T follicular helper cell (primary cell): Measurements from ENCODE around the gene JRKL.

Source experiments
- DNase-seq: peaks from one replicate; pipeline ENCODE4 v3.0.0-alpha.2; 2020; ENCODE audit warnings: low read depth
- total RNA-seq, 2 experiments: gene quantifications; one replicate each; lab custom pipeline; 2026; lab: John Stamatoyannopoulos, UW

JRKL gene
- 21.6 to 22.7 reads per million in 2 experiments for total RNA-seq

DNA sequence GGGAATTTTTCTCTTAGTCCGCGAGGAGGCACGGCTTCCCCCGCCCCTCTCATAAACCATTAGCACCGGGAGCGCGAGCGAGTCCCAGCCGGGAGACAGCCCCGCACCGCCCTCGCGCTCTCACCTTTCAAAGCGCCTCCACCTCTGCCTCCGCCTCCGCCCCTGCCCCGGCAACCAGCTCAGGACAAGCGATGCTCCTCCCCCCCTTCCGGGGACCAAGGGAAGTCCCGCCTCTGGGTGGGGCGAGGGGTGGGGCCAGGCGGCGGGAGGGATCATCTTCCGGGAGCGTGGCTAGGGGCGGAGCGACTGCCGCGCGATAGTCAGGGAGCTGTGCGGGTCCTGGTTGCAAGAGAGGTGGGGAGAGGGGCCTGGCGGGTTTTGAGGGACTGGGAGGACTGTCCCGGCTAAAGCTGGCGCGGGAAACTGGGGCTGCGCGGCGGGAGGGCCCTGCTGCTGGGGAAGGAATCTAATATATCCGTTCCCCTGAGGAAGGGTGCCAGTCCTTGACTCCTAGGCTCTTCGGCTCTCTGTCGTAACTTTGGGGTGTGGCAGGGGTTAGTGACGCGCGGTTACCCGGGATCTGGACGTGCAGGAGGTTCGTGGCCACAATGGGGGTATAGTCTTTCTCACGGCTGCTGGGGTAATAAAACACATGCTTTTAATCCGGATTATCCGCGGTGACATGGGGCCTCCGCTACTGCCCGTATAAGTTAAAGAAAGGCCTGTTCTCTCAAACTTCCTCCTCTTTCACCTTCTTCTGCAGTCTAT, at the start of gene JRKL, which contains the start of gene CCDC82:
Gene JRKL (plus strand): TSS at position 294 of the 768 bp plus-strand sequence. CDS start 637 bp downstream, outside the sequence.
Gene CCDC82 (minus strand): TSS at position 193 of the 768 bp plus-strand sequence. CDS start 5,165 bp downstream, outside the sequence.
- peak; percentile 98 for DNase-seq

- DNase-seq: no peak
These were observed 49.3 kb upstream of the JRKL start for GRCh38 chr11:96340555-96340885.

- DNase-seq: peak; percentile 46
These were observed 48.4 kb upstream of the JRKL start for GRCh38 chr11:96341211-96342013.

DNA sequence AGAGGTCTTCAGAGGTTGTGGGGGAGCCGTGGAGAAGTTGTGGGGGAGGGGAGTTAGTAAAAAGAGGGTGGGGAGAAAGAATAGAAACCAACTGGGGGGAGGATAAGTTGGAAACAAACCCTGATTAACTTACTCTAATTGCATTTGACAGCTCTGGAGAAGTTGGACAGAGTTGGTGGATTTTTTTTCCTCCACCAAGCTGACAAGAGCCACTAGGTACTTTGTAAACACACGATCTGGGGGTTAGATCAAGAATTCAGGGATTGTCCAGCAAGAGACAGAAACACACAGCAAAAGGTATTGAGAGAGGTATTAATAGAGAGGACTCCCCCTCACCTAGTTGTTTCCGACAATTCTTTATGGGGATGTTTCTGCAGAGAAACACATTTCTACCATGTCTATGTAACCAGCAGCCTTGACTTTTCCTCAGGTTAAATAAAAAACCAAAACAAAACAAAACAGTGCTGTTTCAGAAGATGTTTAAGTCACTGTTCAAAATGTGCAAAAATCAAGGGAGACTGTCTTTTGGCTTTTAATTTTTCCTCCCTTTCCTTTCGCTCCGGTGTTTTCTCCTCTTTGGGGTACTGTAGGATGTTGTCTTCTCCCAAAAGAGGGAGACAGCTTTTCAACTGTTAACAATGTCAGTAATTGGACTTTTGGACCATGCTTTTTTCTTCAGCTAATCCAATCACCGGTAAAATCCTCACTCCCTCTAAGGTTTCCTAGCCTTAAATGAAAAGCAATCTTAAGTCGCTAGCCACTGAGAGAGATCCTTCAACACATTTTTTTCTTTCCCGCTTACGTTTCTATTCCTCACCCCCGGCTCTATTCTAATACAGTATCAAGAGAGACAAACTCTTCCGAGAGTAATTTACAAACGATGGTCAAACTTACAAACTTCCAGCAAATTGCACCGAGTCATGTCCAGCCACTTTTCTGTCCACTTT, 47.5 kb upstream of the JRKL start:
- DNase-seq: no peak

GRCh38 chr11:96342961-96343711, 46.7 kb upstream of the JRKL start, which contains the start of gene MAML2:
Gene MAML2, minus strand, starts transcription at chr11:96343195. Its CDS starts 1,300 bp downstream, at chr11:96341895.
- peak; percentile 88 for DNase-seq

- DNase-seq: no peak
These were observed 33.0 kb upstream of the JRKL start for GRCh38 chr11:96356848-96357247.

DNA sequence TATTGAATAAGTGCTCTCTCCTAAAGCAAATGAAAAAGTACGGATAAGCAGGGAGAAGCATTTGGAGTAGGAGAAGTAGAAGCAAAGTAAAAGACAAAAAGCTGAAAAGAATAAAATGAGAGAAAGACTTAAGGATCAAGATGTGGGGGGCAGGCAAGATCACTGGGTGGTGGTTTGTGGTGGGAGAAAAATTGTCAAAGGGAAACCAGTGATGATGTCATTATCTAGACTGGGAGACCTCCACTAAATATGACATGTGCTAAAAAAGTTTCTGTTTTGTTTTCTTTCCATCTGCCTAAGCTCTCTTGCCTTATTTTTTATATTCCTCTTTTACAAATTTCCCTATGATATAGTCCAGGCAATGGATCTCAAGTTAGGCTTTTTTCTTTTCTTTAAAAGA, 32.0 kb upstream of the JRKL start:
- no peak for DNase-seq

- no peak for DNase-seq
These were observed 31.5 kb upstream of the JRKL start for GRCh38 chr11:96358321-96358720.

DNA sequence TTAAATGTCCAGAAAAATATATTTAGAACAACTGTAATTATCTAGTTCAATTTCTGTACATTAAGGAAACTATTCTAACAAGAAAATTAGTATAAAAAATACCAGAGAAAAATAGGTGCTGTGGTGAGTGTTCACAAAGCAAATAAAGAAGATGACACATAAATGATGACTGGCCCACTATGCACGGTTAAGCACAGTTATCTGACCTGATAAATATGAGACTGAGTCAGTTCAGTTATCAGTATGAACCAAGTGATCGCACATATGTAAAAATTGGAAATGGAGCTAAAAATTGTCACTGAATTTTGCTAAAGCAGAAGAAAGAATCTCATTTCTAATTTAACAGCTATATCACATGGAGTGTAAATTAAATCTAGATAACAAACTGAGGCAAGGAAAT, 28.0 kb upstream of the JRKL start:
- no peak for DNase-seq

DNA sequence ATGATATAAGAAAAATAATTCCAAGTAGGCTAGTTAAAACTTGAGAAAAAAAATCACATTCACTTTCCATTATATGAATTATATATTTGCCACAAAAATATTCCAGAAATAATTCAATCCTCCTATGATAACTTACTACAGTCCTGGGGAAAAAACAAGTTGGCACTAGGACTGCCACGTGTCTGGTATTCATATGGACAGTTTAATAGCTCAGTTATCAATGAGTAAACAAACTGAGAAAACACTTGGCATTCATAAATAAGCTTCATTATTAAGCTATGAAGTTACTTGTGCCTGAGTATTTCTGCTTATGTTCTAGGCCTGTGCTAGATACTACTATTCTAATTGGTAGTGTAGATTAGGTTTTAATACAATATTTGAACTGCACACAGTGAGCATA, 24.3 kb upstream of the JRKL start:
- no peak for DNase-seq

DNA sequence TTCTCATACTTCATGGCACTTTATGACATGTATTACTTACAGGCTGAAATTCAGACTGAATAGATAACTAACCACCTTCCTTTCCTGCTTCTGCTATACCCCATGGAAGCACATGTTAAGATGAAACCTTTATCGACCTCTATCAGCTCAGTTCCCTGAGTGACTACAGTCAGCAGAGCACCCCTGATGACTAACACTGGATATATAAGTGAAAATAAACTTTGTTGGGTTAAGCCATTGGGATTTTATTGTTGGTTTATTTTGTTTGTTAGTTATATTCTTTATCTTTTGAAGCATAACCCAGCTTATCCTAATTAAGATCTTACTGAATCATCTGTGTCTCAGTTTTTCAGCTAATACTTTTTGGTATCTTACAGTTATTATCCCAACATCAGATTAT, 23.8 kb upstream of the JRKL start:
- DNase-seq: no peak

DNA sequence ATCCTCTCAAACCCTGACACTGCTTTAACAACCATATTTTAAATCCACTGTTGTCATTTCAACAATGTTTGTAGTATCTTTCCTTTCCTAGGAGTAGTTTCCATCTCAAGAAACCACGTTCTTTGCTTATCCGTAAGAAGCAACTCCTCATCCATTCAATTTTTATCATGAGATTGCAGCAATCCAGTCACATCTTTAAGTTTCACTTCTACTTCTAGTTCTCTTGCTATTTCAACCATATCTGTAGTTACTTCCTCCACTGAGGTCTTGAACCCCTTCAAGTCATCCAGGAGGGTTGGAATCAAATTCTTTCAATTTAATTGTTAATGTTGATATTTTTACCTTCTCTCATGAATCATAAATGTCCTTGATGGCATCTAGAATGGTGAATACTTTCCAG, 22.5 kb upstream of the JRKL start:
- DNase-seq: no peak

- no peak for DNase-seq
These were observed 16.0 kb upstream of the JRKL start for GRCh38 chr11:96373826-96374225.

- DNase-seq: no peak
These were observed 13.0 kb upstream of the JRKL start for GRCh38 chr11:96376796-96377195.

DNA sequence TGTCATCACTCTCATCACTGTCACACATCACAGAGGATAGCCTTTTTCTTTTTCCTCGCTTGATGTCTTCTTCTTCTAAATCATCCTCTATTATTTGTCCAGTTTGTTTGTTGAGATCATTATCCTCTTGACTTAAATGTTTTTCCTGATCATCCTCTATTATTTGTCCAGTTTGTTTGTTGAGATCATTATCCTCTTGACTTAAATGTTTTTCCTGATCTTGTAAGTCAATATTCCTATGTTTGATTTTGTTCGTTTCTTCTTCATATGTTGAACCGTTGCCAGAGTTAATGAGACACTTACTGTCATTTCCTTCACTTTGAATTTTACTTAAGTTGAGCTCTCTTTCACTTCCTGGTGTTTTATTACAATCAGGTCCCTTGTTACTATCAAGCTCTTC, 5.7 kb upstream of the JRKL start:
- no peak for DNase-seq

- DNase-seq: no peak
These were observed 4.6 kb upstream of the JRKL start for GRCh38 chr11:96385187-96385586.

DNA sequence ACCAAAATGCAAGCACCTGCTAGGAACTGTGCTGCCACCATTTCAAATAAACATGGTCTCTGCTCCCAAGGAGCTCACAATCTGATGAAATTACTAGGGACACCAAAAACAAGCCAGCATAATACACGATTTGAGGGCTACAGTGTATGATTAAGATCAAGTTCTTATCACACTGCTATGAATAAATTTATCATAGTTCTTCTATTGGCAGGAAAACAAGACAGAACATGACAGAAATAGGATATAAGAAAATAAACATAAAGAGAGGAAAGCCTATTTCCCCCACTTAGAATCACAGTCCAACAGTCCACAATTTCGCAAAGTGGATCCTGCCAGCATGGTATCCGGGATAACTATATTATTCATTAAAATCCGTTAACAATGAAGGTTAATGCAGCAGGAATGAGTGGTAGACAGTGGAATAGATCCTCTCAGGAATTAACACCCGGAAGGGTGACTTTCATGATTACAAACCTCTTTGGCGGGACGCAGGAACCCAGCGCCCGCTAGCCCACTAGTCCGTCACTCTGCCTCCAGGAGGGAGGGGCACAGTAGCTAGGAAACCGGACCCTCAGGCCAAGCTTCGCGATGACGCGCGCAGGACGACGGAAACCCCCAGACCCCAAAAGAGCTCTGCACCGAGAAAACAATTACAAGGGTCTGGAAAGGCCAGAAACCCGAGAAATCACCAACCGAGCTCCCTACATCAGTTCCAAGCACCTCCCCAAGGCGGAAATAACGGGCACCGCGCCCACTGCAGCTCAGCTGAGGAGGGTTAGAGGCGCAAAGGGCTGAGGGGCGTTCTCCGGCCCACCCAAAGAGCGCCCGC, 708 bp upstream of the JRKL start:
- no peak for DNase-seq

GRCh38 chr11:96390488-96390792, 627 bp downstream of the JRKL start:
- no peak for DNase-seq

- DNase-seq: no peak
These were observed 2.0 kb downstream of the JRKL start for GRCh38 chr11:96391698-96392307.

DNA sequence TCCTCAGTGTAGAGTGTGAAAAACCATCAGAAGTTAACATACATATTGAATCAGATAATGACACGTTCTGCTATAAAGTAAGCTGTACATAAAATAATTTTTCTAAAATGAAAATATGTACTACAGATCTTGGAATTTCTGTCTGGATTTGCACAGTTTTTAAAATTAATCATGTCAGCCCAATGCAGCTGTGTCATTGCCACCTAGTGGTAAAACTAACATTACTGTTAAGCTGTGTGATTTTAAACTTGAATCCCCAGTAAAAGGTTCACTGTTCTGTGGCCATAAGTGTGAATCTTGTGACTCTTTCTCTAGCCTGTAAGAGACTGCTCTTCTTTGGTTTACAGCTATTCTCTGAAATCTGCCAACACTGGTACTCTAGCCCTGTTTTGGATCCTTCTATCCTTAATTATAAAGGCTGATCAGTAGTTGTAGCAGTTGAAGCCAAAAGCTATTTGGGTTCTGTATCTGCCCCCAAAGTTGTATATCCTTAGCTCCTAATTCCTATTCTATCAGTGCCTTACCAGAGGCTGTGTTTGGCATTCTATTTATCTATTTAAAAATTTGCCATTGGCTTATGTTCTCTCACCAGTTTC, 4.0 kb downstream of the JRKL start:
- no peak for DNase-seq
